ES-I3 (cell line): ENCODE measurements around the gene LPA.
"Not testable (repeated sequence)": the region's sequence is repeated elsewhere in the genome, so short reads cannot be mapped to it uniquely, and the experiment has no call there.

ENCODE experiments used
- H3K36me3 ChIP-seq: 2 replicates; pipeline ENCODE4 v1.6.1; 2013; ENCODE audit warnings: mild to moderate bottlenecking, low read length, control low read depth, moderate library complexity; ENCODE audit not compliant: insufficient read depth
- H3K4me1 ChIP-seq: 2 replicates; pipeline ENCODE4 v1.6.1; 2013; ENCODE audit warnings: mild to moderate bottlenecking, control low read depth, low read length; ENCODE audit not compliant: insufficient read depth
- H3K9ac ChIP-seq: 2 replicates; pipeline ENCODE4 v1.6.1; 2013; ENCODE audit warnings: low read depth, mild to moderate bottlenecking, low read length, moderate library complexity
- H3K9me3 ChIP-seq: 2 replicates; pipeline ENCODE4 v1.6.1; 2013; ENCODE audit warnings: mild to moderate bottlenecking, low read length, moderate library complexity; ENCODE audit not compliant: control insufficient read depth, insufficient read depth

The LPA gene

GRCh38 chr6:160664198-160664597, at the start of gene LPA:
Gene LPA (minus strand): TSS chr6:160664275. CDS start chr6:160664214, 61 bp downstream.
- H3K36me3 ChIP-seq, H3K9me3 ChIP-seq, H3K9ac ChIP-seq, H3K4me1 ChIP-seq: not testable (repeated sequence)

GRCh38 chr6:160708993-160709392, 44.9 kb upstream of the LPA start:
- not testable (repeated sequence) for H3K36me3 ChIP-seq, H3K9me3 ChIP-seq, H3K9ac ChIP-seq, H3K4me1 ChIP-seq

- H3K4me1 ChIP-seq, H3K9me3 ChIP-seq, H3K36me3 ChIP-seq: not testable (repeated sequence)
Measured at GRCh38 chr6:160704688-160705087, 40.6 kb upstream of the LPA start.

GRCh38 chr6:160701918-160702680, 38.0 kb upstream of the LPA start, which contains the start of gene PLG:
Gene PLG (plus strand): TSS chr6:160702244. CDS start chr6:160702305, 61 bp downstream.
- H3K36me3 ChIP-seq, H3K4me1 ChIP-seq, H3K9ac ChIP-seq, H3K9me3 ChIP-seq: not testable (repeated sequence)

More at GRCh38 chr6:160704688-160705087, 40.6 kb upstream of the LPA start:
- H3K9ac ChIP-seq: not testable (repeated sequence)

- no peaks in the 10 kb centered on the region for H3K36me3 ChIP-seq
- no peak overlapping the region for H3K9ac ChIP-seq
- no peaks in the 10 kb centered on the region for H3K4me1 ChIP-seq
- no peaks in the 10 kb centered on the region for H3K9me3 ChIP-seq
Measured at GRCh38 chr6:160697826-160698225, 33.8 kb upstream of the LPA start.

GRCh38 chr6:160696884-160697283, 32.8 kb upstream of the LPA start:
- H3K36me3 ChIP-seq, H3K9ac ChIP-seq, H3K9me3 ChIP-seq, H3K4me1 ChIP-seq: not testable (repeated sequence)

- H3K36me3 ChIP-seq, H3K4me1 ChIP-seq, H3K9me3 ChIP-seq, H3K9ac ChIP-seq: not testable (repeated sequence)
Measured at GRCh38 chr6:160695622-160696021, 31.5 kb upstream of the LPA start.

GRCh38 chr6:160695025-160695424, 30.9 kb upstream of the LPA start:
- H3K36me3 ChIP-seq, H3K9me3 ChIP-seq, H3K4me1 ChIP-seq, H3K9ac ChIP-seq: not testable (repeated sequence)

GRCh38 chr6:160692369-160692959, 28.4 kb upstream of the LPA start:
- no peaks in the 10 kb centered on the region for H3K36me3 ChIP-seq

GRCh38 chr6:160691617-160692016, 27.5 kb upstream of the LPA start:
- no peaks in the 10 kb centered on the region; the same call in 1 of the 2 replicates for H3K36me3 ChIP-seq
- H3K9ac ChIP-seq: no peak overlapping the region
- H3K9me3 ChIP-seq: no peaks in the 10 kb centered on the region
- no peaks in the 10 kb centered on the region for H3K4me1 ChIP-seq

More at GRCh38 chr6:160692369-160692959, 28.4 kb upstream of the LPA start:
- no peaks in the 10 kb centered on the region for H3K4me1 ChIP-seq
- H3K9ac ChIP-seq: no peak overlapping the region
- H3K9me3 ChIP-seq: no peaks in the 10 kb centered on the region

- no peaks in the 10 kb centered on the region for H3K4me1 ChIP-seq
- no peaks in the 10 kb centered on the region; the same call in 1 of the 2 replicates for H3K9me3 ChIP-seq
- H3K9ac ChIP-seq: no peak overlapping the region
- H3K36me3 ChIP-seq: no peaks in the 10 kb centered on the region; the same call in 1 of the 2 replicates
Measured at GRCh38 chr6:160690458-160690857, 26.4 kb upstream of the LPA start.

- Histone ChIP-seq H3K36me3 (no peaks in the 10 kb centered on the region; the same call in 1 of the 2 replicates), H3K9me3 (no peaks in the 10 kb centered on the region; the same call in 1 of the 2 replicates), H3K9ac (peak overlapping the region; percentile 15; the same call in 1 of the 2 replicates), H3K4me1 (no peaks in the 10 kb centered on the region)
Measured at GRCh38 chr6:160685762-160686450, 21.8 kb upstream of the LPA start.

GRCh38 chr6:160685101-160685761, 21.2 kb upstream of the LPA start:
- not testable (repeated sequence) for H3K36me3 ChIP-seq, H3K9me3 ChIP-seq, H3K4me1 ChIP-seq
- H3K9ac ChIP-seq: peak overlapping the region; percentile 15; the same call in 1 of the 2 replicates

GRCh38 chr6:160679402-160679769, 15.3 kb upstream of the LPA start:
- Histone ChIP-seq H3K36me3 (no peaks in the 10 kb centered on the region), H3K9me3 (no peaks in the 10 kb centered on the region), H3K9ac (peak overlapping the region; percentile 27; the same call in 1 of the 2 replicates), H3K4me1 (no peaks in the 10 kb centered on the region)
